ENCODE data around the gene RTN4. TPM values are rescaled to one million over a fixed set of nuclear protein-coding genes. Genes with fewer than 3 reads are reported as not detected.

RTN4 gene
- total RNA-seq, 1 donor from 2014 or later: 819 TPM

- Mint-ChIP-seq H3K36me3 (ENCODE audit: low read depth) (peaks cover 2% of the 10 kb centered on the region), H3K4me1 (ENCODE audit: low read depth) (peaks cover 6% of the 10 kb centered on the region), H3K27me3 (ENCODE audit: low read depth) (no peaks in the 10 kb centered on the region), H3K4me3 (ENCODE audit: unreplicated experiment) (no peak overlapping the region), H3K27ac (ENCODE audit: unreplicated experiment) (no peak overlapping the region), H3K9me3 (ENCODE audit: low read depth) (no peaks in the 10 kb centered on the region)
- DNase-seq (ENCODE audit: low spot score): no peak
- no peak for TF ChIP-seq CTCF (IDR thresholded peaks at IDR 0.05)
Measured at GRCh38 chr2:54960164-54960563, 90.1 kb downstream of the RTN4 start.

GRCh38 chr2:54958717-54959371, 91.4 kb downstream of the RTN4 start:
- Mint-ChIP-seq H3K27me3 (ENCODE audit: low read depth) (no peaks in the 10 kb centered on the region), H3K9me3 (ENCODE audit: low read depth) (no peaks in the 10 kb centered on the region), H3K4me1 (ENCODE audit: low read depth) (peaks cover 2% of the 10 kb centered on the region), H3K36me3 (ENCODE audit: low read depth) (peaks cover 2% of the 10 kb centered on the region), H3K27ac (ENCODE audit: unreplicated experiment) (no peak overlapping the region), H3K4me3 (ENCODE audit: unreplicated experiment) (no peak overlapping the region)
- TF ChIP-seq CTCF (IDR thresholded peaks at IDR 0.05): no peak
- DNase-seq (ENCODE audit: low spot score): no peak

- Mint-ChIP-seq H3K27me3 (ENCODE audit: low read depth) (no peaks in the 10 kb centered on the region), H3K4me3 (ENCODE audit: unreplicated experiment) (no peak overlapping the region), H3K4me1 (ENCODE audit: low read depth) (peaks cover 10% of the 10 kb centered on the region), H3K36me3 (ENCODE audit: low read depth) (peaks cover 2% of the 10 kb centered on the region), H3K27ac (ENCODE audit: unreplicated experiment) (no peak overlapping the region), H3K9me3 (ENCODE audit: low read depth) (no peaks in the 10 kb centered on the region)
- no peak for TF ChIP-seq CTCF (IDR thresholded peaks at IDR 0.05)
- DNase-seq (ENCODE audit: low spot score): no peak
Measured at GRCh38 chr2:54957321-54957999, 92.8 kb downstream of the RTN4 start.

GRCh38 chr2:54956111-54956627, 94.1 kb downstream of the RTN4 start:
- H3K27ac Mint-ChIP-seq (ENCODE audit: unreplicated experiment): no peak overlapping the region
- TF ChIP-seq CTCF (IDR thresholded peaks at IDR 0.05): no peak
- no peaks in the 10 kb centered on the region for H3K27me3 Mint-ChIP-seq (ENCODE audit: low read depth)
- DNase-seq (ENCODE audit: low spot score): no peak
- H3K4me3 Mint-ChIP-seq (ENCODE audit: unreplicated experiment): no peak overlapping the region
- H3K4me1 Mint-ChIP-seq (ENCODE audit: low read depth): peaks cover 11% of the 10 kb centered on the region
- H3K36me3 Mint-ChIP-seq (ENCODE audit: low read depth): peaks cover 2% of the 10 kb centered on the region
- no peaks in the 10 kb centered on the region for H3K9me3 Mint-ChIP-seq (ENCODE audit: low read depth)

GRCh38 chr2:54955358-54956110, 94.7 kb downstream of the RTN4 start:
- no peak for TF ChIP-seq CTCF (IDR thresholded peaks at IDR 0.05)
- no peak overlapping the region for H3K4me3 Mint-ChIP-seq (ENCODE audit: unreplicated experiment)
- no peaks in the 10 kb centered on the region for H3K27me3 Mint-ChIP-seq (ENCODE audit: low read depth)
- H3K36me3 Mint-ChIP-seq (ENCODE audit: low read depth): no peaks in the 10 kb centered on the region
- no peaks in the 10 kb centered on the region for H3K9me3 Mint-ChIP-seq (ENCODE audit: low read depth)
- H3K27ac Mint-ChIP-seq (ENCODE audit: unreplicated experiment): no peak overlapping the region
- no peak for DNase-seq (ENCODE audit: low spot score)
- peaks cover 11% of the 10 kb centered on the region for H3K4me1 Mint-ChIP-seq (ENCODE audit: low read depth)

All from chondrocyte (in vitro differentiated cells).